K562 (cell line): Measurements from ENCODE around the gene MYO3B. TPM values are rescaled to one million over a fixed set of nuclear protein-coding genes. Genes with fewer than 3 reads are reported as not detected.

Experiments used
- ARNT ChIP-seq, 2 experiments: fragments of 450-650 bp; IDR thresholded peaks; 2 replicates each; pipeline ENCODE4 v1.6.1; 2016; ENCODE audit warnings: mild to moderate bottlenecking in 1 of 2
- CBX1 ChIP-seq: sonication (generic); IDR thresholded peaks from 2 replicates; pipeline ENCODE4 v1.6.1; 2016; ENCODE audit warnings: antibody characterized with exemption, low read depth, mild to moderate bottlenecking
- E2F1 ChIP-seq: sonication (generic); formaldehyde crosslinking; IDR thresholded peaks from 2 replicates; pipeline ENCODE4 v1.8.1; 2023; ENCODE audit warnings: mild to moderate bottlenecking, missing genetic modification reagents, moderate library complexity
- FOSL1 ChIP-seq: fragments of 200-800 bp; sonication (Bioruptor generic); conservative IDR thresholded peaks from 2 replicates; pipeline ENCODE4 v1.6.1; 2016; ENCODE audit warnings: missing genetic modification characterization, missing compliant biosample characterization
- GTF2B ChIP-seq: IDR thresholded peaks from 2 replicates; pipeline ENCODE4 v1.6.1; 2011; ENCODE audit not compliant: insufficient read length; ENCODE audit errors: extremely low read depth
- HNRNPLL ChIP-seq: fragments of 200-400 bp; formaldehyde crosslinking; IDR thresholded peaks from 2 replicates; pipeline ENCODE4 v1.6.1; 2017; ENCODE audit warnings: low read length, low read depth, mild to moderate bottlenecking; ENCODE audit not compliant: poor library complexity, severe bottlenecking
- ILF3 ChIP-seq: fragments of 450-650 bp; IDR thresholded peaks from 2 replicates; pipeline ENCODE4 v1.6.1; 2018; ENCODE audit warnings: antibody characterized with exemption, mild to moderate bottlenecking, moderate library complexity, borderline replicate concordance
- IRF2 ChIP-seq: sonication (generic); formaldehyde crosslinking; IDR thresholded peaks from 2 replicates; pipeline ENCODE4 v1.8.1; 2022; ENCODE audit warnings: mild to moderate bottlenecking, missing genetic modification reagents
- JUND ChIP-seq, 2 experiments: IDR thresholded peaks; 2 replicates in 1 of 2; 3 replicates in 1 of 2; pipeline ENCODE4 v1.6.1; 2011; ENCODE audit warnings: borderline replicate concordance in 2 of 2, low read depth in 2 of 2, low read length in 2 of 2, improper control_type of control experiment in 1 of 2, missing biosample characterization in 1 of 2, missing genetic modification characterization in 1 of 2, missing genetic modification reagents in 1 of 2
- KLF1 ChIP-seq: fragments of 450-650 bp; IDR thresholded peaks from 2 replicates; pipeline ENCODE4 v1.6.1; 2016; ENCODE audit warnings: missing genetic modification characterization, missing compliant biosample characterization
- KLF16 ChIP-seq: IDR thresholded peaks from 2 replicates; pipeline ENCODE4 v1.6.1; 2016; ENCODE audit warnings: antibody characterized with exemption
- MTA3 ChIP-seq: fragments of 450-650 bp; formaldehyde crosslinking; IDR thresholded peaks from 2 replicates; pipeline ENCODE4 v1.6.1; 2017; ENCODE audit warnings: mild to moderate bottlenecking, borderline replicate concordance
- NCOA2 ChIP-seq, 2 experiments: fragments of 450-650 bp; IDR thresholded peaks; 2 replicates each; pipeline ENCODE4 v1.6.1; 2018; ENCODE audit warnings: mild to moderate bottlenecking in 2 of 2, moderate library complexity in 1 of 2; ENCODE audit not compliant: partially characterized antibody in 2 of 2
- NCOA4 ChIP-seq: fragments of 450-650 bp; IDR thresholded peaks from 2 replicates; pipeline ENCODE4 v1.6.1; 2018; ENCODE audit warnings: mild to moderate bottlenecking; ENCODE audit not compliant: partially characterized antibody
- OTX1 ChIP-seq: fragments of 450-650 bp; formaldehyde crosslinking; IDR thresholded peaks from 2 replicates; pipeline ENCODE4 v1.4.0; 2022; ENCODE audit warnings: mild to moderate bottlenecking
- PHF21A ChIP-seq: fragments of 450-650 bp; IDR thresholded peaks from 2 replicates; pipeline ENCODE4 v1.6.1; 2017; ENCODE audit warnings: low read depth, borderline replicate concordance
- SNRNP70 ChIP-seq: fragments of 200-400 bp; formaldehyde crosslinking; optimal IDR thresholded peaks from 2 replicates; pipeline ENCODE3; 2017; ENCODE audit warnings: low read depth, low read length
- TAL1 ChIP-seq: fragments of 450-650 bp; IDR thresholded peaks from 2 replicates; pipeline ENCODE4 v1.6.1; 2016; ENCODE audit warnings: mild to moderate bottlenecking
- TCF7L2 ChIP-seq: fragments of 150-350 bp; IDR thresholded peaks from 2 replicates; pipeline ENCODE4 v1.6.1; 2016; ENCODE audit warnings: low read depth, mild to moderate bottlenecking, low read length, moderate library complexity
- TEAD4 ChIP-seq, 2 experiments: sonication (generic) in 1 of 2; formaldehyde crosslinking in 1 of 2; IDR thresholded peaks; 2 replicates each; pipeline versions ENCODE4 v1.6.1 to v1.8.0; 2012 to 2022; ENCODE audit warnings: borderline replicate concordance in 1 of 2, inconsistent platforms in 1 of 2, low read length in 1 of 2, mild to moderate bottlenecking in 1 of 2, missing genetic modification reagents in 1 of 2
- TGIF2 ChIP-seq: sonication (generic); formaldehyde crosslinking; IDR thresholded peaks from 2 replicates; pipeline ENCODE4 v1.8.1; 2022; ENCODE audit warnings: mild to moderate bottlenecking, missing genetic modification reagents, moderate library complexity
- ZBTB9 ChIP-seq: fragments of 450-650 bp; formaldehyde crosslinking; IDR thresholded peaks from 2 replicates; pipeline ENCODE4 v1.4.0; 2020; ENCODE audit warnings: mild to moderate bottlenecking, moderate library complexity
- ZNF124 ChIP-seq: sonication (generic); formaldehyde crosslinking; IDR thresholded peaks from 2 replicates; pipeline ENCODE4 v1.8.1; 2022; ENCODE audit warnings: missing genetic modification reagents
- ZNF263 ChIP-seq: sonication (generic); formaldehyde crosslinking; IDR thresholded peaks from 2 replicates; pipeline ENCODE4 v1.8.0; 2022; ENCODE audit warnings: mild to moderate bottlenecking, missing genetic modification reagents, borderline replicate concordance
- ZNF384 ChIP-seq: IDR thresholded peaks from 2 replicates; pipeline ENCODE4 v1.6.1; 2012; ENCODE audit warnings: low read depth, low read length, improper control_type of control experiment
- polyA plus RNA-seq, 8 experiments: library from polyadenylated mRNA; depleted of rRNA in 4 of 8; stranded (reverse) in 5 of 8; unstranded in 3 of 8; fragments of >200 nt; fragmentation: Nextera tagmentation in 2 of 8; fragmentation: Illumina TruSeq in 1 of 8; extraction: Ambion mirVana in 2 of 8; extraction: Trizol in 1 of 8; gene quantifications; 2 replicates each; pipeline versions ENCODE4 v1.2.1 to v1.2.3, GENCODE V29; 2011 to 2014; ENCODE audit warnings: inconsistent platforms in 1 of 8, missing spikeins in 1 of 8
- total RNA-seq, 7 experiments: library from RNA; depleted of rRNA in 6 of 7; stranded (reverse); fragments of >200 nt in 6 of 7; fragmentation: Illumina TruSeq in 2 of 7; extraction: Trizol in 2 of 7; gene quantifications; 2 replicates each; pipeline versions ENCODE4 v1.2.1 to v1.2.3, GENCODE V29; 2011 to 2021; ENCODE audit warnings: low replicate concordance in 1 of 7
- TF ChIP-seq, protein P1 (sequence below): fragments of 450-650 bp; IDR thresholded peaks from 2 replicates; pipeline ENCODE4 v1.6.1; 2016

The MYO3B gene
- total and polyA plus RNA-seq, 9 of the 15 experiments (the other 6 are each of a cell fraction or from before 2014, with no cell fraction given): 2.7 to 6.5 (median 3.6) TPM

DNA sequence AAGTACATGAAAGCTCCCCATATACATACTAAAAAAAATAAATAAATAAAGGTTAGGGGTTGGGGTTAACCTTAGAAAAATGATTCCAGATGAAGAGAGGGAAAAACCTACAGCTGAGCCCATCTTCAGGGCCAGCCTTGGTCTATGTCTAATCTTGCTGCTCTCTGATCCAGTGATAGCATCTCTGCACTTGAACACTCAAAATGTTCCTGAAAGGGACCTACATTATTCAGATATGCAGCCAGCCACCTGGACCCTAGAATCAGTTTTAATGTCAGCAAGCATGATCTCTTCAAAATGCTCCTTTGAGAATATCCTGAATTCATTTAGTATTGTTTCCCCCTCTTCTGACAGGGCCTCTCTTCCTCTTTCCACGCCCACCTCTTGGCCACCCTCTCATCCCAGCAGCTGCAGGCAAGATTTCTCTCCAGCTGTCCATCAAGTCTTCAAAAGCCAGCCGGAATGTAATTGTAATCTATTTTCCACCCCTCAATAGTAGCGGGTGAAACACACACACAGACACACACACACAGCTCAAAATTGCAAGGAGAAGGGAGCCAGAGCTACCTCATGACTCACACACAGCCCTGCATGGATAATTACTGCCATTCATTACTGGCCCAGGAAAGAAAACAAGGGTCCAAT, 135.5 kb downstream of the MYO3B start (continued):
- TF ChIP-seq ZNF384: no peak
- TF ChIP-seq ZBTB9 (CRISPR knock-in tag): no peak
- no peak for TF ChIP-seq E2F1 (CRISPR knock-in tag)
- TF ChIP-seq NCOA2 (IDR thresholded peaks at IDR 0.05; ENCODE audit: partially characterized antibody in 2 of 2): no peak
- TF ChIP-seq CBX1: no peak
- TF ChIP-seq, protein P1, sequence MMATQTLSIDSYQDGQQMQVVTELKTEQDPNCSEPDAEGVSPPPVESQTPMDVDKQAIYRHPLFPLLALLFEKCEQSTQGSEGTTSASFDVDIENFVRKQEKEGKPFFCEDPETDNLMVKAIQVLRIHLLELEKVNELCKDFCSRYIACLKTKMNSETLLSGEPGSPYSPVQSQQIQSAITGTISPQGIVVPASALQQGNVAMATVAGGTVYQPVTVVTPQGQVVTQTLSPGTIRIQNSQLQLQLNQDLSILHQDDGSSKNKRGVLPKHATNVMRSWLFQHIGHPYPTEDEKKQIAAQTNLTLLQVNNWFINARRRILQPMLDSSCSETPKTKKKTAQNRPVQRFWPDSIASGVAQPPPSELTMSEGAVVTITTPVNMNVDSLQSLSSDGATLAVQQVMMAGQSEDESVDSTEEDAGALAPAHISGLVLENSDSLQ: peak; percentile 91
- no peak for TF ChIP-seq KLF16
- peak; percentile 56 for TF ChIP-seq FOSL1 (tag)
- no peak for TF ChIP-seq NCOA4
- no peak for TF ChIP-seq TAL1
- no peak for TF ChIP-seq SNRNP70
- no peak for TF ChIP-seq ZNF124 (CRISPR knock-in tag)
- TF ChIP-seq PHF21A: no peak
- TF ChIP-seq HNRNPLL: no peak
- TF ChIP-seq JUND (IDR thresholded peaks at IDR 0.05; ENCODE audit: borderline replicate concordance, low read depth, low read length): peak; percentile 35; the same call in 1 of the 2 replicates
- no peak; the same call in 2 of the 3 replicates for TF ChIP-seq JUND (tag; IDR thresholded peaks at IDR 0.05; ENCODE audit: borderline replicate concordance, low read depth, low read length)
- TF ChIP-seq ILF3: no peak
- no peak for TF ChIP-seq TGIF2 (CRISPR knock-in tag)
- TF ChIP-seq GTF2B: no peak
- no peak for TF ChIP-seq KLF1 (tag)
- TF ChIP-seq ARNT (IDR thresholded peaks at IDR 0.05): no peak
- TF ChIP-seq TCF7L2: no peak
- TF ChIP-seq MTA3: no peak
- no peak for TF ChIP-seq OTX1
- peak; percentile 16; the same call in 1 of the 2 replicates for TF ChIP-seq TEAD4 (IDR thresholded peaks at IDR 0.05; ENCODE audit: low read length)
- TF ChIP-seq TEAD4 (CRISPR knock-in tag; IDR thresholded peaks at IDR 0.05; ENCODE audit: borderline replicate concordance): no peak
- no peak for TF ChIP-seq IRF2 (CRISPR knock-in tag)
- TF ChIP-seq ZNF263 (CRISPR knock-in tag): no peak
